Activated CD8-positive, alpha-beta memory T cell treated with anti-CD3 and anti-CD28 coated beads, Interleukin-2, amount 50 U/mL, for 1 hour (primary cell): ENCODE measurements around the gene ZNF451.

ENCODE experiments used
- DNase-seq: peaks from one replicate; pipeline ENCODE4 v3.0.0-alpha.2; 2020; ENCODE audit errors: extremely low read depth

The ZNF451 gene

GRCh38 chr6:57147955-57148858 lies 58.2 kb downstream of the ZNF451 start:
- no peak for DNase-seq

- no peak for DNase-seq
Observed at GRCh38 chr6:57158658-57159057, 68.7 kb downstream of the ZNF451 start.

- DNase-seq = no peak
Observed at GRCh38 chr6:57159127-57159526, 69.1 kb downstream of the ZNF451 start.

GRCh38 chr6:57162028-57162427 lies 72.0 kb downstream of the ZNF451 start:
- no peak for DNase-seq

- DNase-seq = no peak
Observed at GRCh38 chr6:57162516-57162915, 72.5 kb downstream of the ZNF451 start.

GRCh38 chr6:57163956-57164355 lies 74.0 kb downstream of the ZNF451 start:
- DNase-seq = no peak

GRCh38 chr6:57165080-57165479 lies 75.1 kb downstream of the ZNF451 start:
- DNase-seq = no peak

GRCh38 chr6:57172136-57173055 lies 82.4 kb downstream of the ZNF451 start, which contains the start of gene BAG2:
Gene BAG2 (plus strand): TSS chr6:57172326. CDS start chr6:57172698, 372 bp downstream.
- DNase-seq = peak; percentile 79

GRCh38 chr6:57173056-57173885 lies 83.3 kb downstream of the ZNF451 start:
- DNase-seq = no peak

- no peak for DNase-seq
Observed at GRCh38 chr6:57173886-57174510, 84.0 kb downstream of the ZNF451 start.

GRCh38 chr6:57174511-57174907 lies 84.5 kb downstream of the ZNF451 start:
- DNase-seq = no peak

- DNase-seq = no peak
Observed at GRCh38 chr6:57177545-57178265, 87.7 kb downstream of the ZNF451 start.

- DNase-seq = no peak
Observed at GRCh38 chr6:57180596-57180995, 90.6 kb downstream of the ZNF451 start.

GRCh38 chr6:57182017-57182432 lies 92.0 kb downstream of the ZNF451 start:
- no peak for DNase-seq

GRCh38 chr6:57183336-57183735 lies 93.3 kb downstream of the ZNF451 start:
- no peak for DNase-seq

- DNase-seq = no peak
Observed at GRCh38 chr6:57190140-57190539, 100.2 kb downstream of the ZNF451 start.

GRCh38 chr6:57193177-57193576 lies 103.2 kb downstream of the ZNF451 start:
- DNase-seq = no peak

- DNase-seq = no peak
Observed at GRCh38 chr6:57195457-57195856, 105.5 kb downstream of the ZNF451 start.

GRCh38 chr6:57198926-57199636 lies 109.1 kb downstream of the ZNF451 start:
- DNase-seq = no peak

GRCh38 chr6:57201718-57202117 lies 111.7 kb downstream of the ZNF451 start:
- DNase-seq = no peak
